ENCODE results near the gene FOXD2.

FOXD2 gene

GRCh38 chr1:47439819-47440598 lies 2.2 kb downstream of the FOXD2 start:
- no peak overlapping the region for H3K27ac ChIP-seq (ENCODE audit: insufficient read depth in 1 of 2, low read depth in 1 of 2, low read length in 2 of 2, poor library complexity in 1 of 2, severe bottlenecking in 2 of 2)
- H3K27me3 ChIP-seq (replicated peaks in 2 of 5; ENCODE audit: control insufficient read depth in 4 of 5, insufficient read depth in 5 of 5, low read length in 4 of 5) = peaks cover 11 to 91% (median 54%) of the 10 kb centered on the region in 5 experiments
- no peaks in the 10 kb centered on the region for H3K36me3 ChIP-seq (ENCODE audit: control insufficient read depth in 4 of 4, insufficient read depth in 4 of 4, low read length in 3 of 4)
- H3K9me3 ChIP-seq (ENCODE audit: control extremely low read depth in 1 of 5, control insufficient read depth in 4 of 5, insufficient read depth in 2 of 5, low read depth in 1 of 5, low read length in 4 of 5) = no peaks in the 10 kb centered on the region
- 61% methylated on average over 14 of the region's 20 CpGs for WGBS (ENCODE audit: insufficient coverage)
- ChIA-PET POLR2A (no interaction called here), CTCF (interaction anchor here (1.3 to 1.7 kb wide), 2 partner anchors 10 to 80 kb away, joined by 4 to 5 read pairs; no protein-coding TSS in a partner anchor)
- no peak for DNase-seq
- no peak overlapping the region for H3K4me3 ChIP-seq (ENCODE audit: control insufficient read depth in 1 of 7, extremely low read depth in 1 of 7, insufficient read depth in 4 of 7, low read depth in 2 of 7, low read length in 6 of 7)
- H3K4me1 ChIP-seq (ENCODE audit: control extremely low read depth in 1 of 4, control insufficient read depth in 4 of 4, insufficient read depth in 4 of 4, low read length in 3 of 4) = peaks cover 0 to 43% (median 28%) of the 10 kb centered on the region in 4 experiments

GRCh38 chr1:47440599-47441081 lies 2.8 kb downstream of the FOXD2 start:
- Histone ChIP-seq H3K4me1 (ENCODE audit: control extremely low read depth in 1 of 4, control insufficient read depth in 4 of 4, insufficient read depth in 4 of 4, low read length in 3 of 4) (peaks cover 0 to 44% (median 30%) of the 10 kb centered on the region in 4 experiments), H3K4me3 (ENCODE audit: control insufficient read depth in 1 of 7, extremely low read depth in 1 of 7, insufficient read depth in 4 of 7, low read depth in 2 of 7, low read length in 6 of 7) (no peak overlapping the region), H3K27me3 (replicated peaks in 2 of 5; ENCODE audit: control insufficient read depth in 4 of 5, insufficient read depth in 5 of 5, low read length in 4 of 5) (peaks cover 9 to 91% (median 56%) of the 10 kb centered on the region in 5 experiments), H3K36me3 (ENCODE audit: control insufficient read depth in 4 of 4, insufficient read depth in 4 of 4, low read length in 3 of 4) (no peaks in the 10 kb centered on the region), H3K9me3 (ENCODE audit: control extremely low read depth in 1 of 5, control insufficient read depth in 4 of 5, insufficient read depth in 2 of 5, low read depth in 1 of 5, low read length in 4 of 5) (no peaks in the 10 kb centered on the region), H3K27ac (ENCODE audit: insufficient read depth in 1 of 2, low read depth in 1 of 2, low read length in 2 of 2, poor library complexity in 1 of 2, severe bottlenecking in 2 of 2) (no peak overlapping the region)
- no peak for DNase-seq
- ChIA-PET POLR2A (interaction anchor here (0.5 kb wide), 1 partner anchor 68 kb away, joined by 4 read pairs; no protein-coding TSS in a partner anchor), CTCF (interaction anchor here (0.7 to 1.7 kb wide), 3 partner anchors 9 to 79 kb away, joined by 3 to 5 read pairs (median 4); no protein-coding TSS in a partner anchor)
- 44% methylated on average over 5 of the region's 5 CpGs for WGBS (ENCODE audit: insufficient coverage)

DNA sequence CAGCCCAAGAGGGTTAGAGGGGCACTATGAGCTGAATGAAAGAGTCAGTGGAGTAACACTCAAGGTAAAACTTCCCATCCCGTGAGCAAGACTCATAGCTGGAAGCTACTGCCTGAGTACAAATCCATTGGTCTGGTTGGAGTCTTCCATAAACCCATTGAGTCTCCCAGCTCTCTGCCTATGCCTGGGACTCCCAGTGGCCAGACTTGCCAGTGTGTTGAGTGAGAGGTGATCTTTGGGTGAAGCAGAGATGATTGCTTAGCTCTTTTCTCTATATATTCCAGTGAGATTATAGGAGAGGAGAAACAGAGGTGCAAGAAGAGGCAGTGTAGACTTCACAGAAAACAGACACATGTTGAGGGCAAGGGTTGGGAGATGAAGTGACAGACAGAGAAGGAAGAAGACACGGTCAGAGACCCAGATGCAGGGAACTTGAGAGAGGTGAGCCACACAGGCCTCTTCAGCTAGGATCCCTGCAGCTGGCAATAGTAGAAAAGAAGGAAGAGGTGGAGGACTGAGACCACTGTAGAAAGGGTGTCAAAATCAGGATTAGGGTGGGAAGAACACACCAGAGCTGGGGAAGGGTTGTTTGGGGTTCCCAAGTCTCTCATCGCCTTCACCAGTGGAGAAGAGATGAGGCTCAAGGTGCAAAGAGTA lies 3.7 kb downstream of the FOXD2 start:
- Histone ChIP-seq H3K4me1 (ENCODE audit: control extremely low read depth in 1 of 4, control insufficient read depth in 4 of 4, insufficient read depth in 4 of 4, low read length in 3 of 4) (peaks cover 0 to 39% (median 25%) of the 10 kb centered on the region in 4 experiments), H3K27me3 (replicated peaks in 2 of 5; ENCODE audit: control insufficient read depth in 4 of 5, insufficient read depth in 5 of 5, low read length in 4 of 5) (peaks cover 2 to 91% (median 58%) of the 10 kb centered on the region in 5 experiments), H3K36me3 (ENCODE audit: control insufficient read depth in 4 of 4, insufficient read depth in 4 of 4, low read length in 3 of 4) (no peaks in the 10 kb centered on the region), H3K27ac (ENCODE audit: insufficient read depth in 1 of 2, low read depth in 1 of 2, low read length in 2 of 2, poor library complexity in 1 of 2, severe bottlenecking in 2 of 2) (no peak overlapping the region), H3K9me3 (ENCODE audit: control extremely low read depth in 1 of 5, control insufficient read depth in 4 of 5, insufficient read depth in 2 of 5, low read depth in 1 of 5, low read length in 4 of 5) (no peaks in the 10 kb centered on the region), H3K4me3 (ENCODE audit: control insufficient read depth in 1 of 7, extremely low read depth in 1 of 7, insufficient read depth in 4 of 7, low read depth in 2 of 7, low read length in 6 of 7) (no peak overlapping the region)
- ChIA-PET POLR2A (no interaction called here), CTCF (interaction anchor here (0.7 to 2.3 kb wide), 5 partner anchors 8 to 78 kb away, joined by 3 to 8 read pairs (median 4); no protein-coding TSS in a partner anchor)
- DNase-seq = no peak
- 96% methylated on average over 3 of the region's 3 CpGs for WGBS (ENCODE audit: insufficient coverage)

DNA sequence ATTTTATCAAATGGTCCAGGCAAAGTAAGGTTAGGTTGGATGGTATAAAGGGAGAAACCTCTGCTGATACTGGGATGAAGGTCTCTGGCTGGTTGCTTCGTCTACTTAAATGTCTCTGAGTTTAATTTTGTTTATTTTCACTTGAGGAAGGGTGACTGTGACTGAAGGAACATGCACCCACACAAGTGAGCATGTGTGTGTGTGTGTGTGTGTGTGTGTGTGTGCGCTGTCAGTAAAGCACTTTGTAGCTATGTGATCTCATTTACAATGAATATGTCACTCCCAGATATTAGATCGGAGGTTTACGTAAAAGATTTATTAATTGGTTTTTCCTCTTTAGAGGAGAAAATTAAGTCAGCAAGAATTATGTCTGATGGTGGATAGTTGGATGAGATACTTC lies 4.4 kb downstream of the FOXD2 start:
- WGBS (ENCODE audit: insufficient coverage) = no CpG with 5 or more reads among the region's 4 CpGs
- ChIA-PET POLR2A (no interaction called here), CTCF (interaction anchor here (0.6 to 2.3 kb wide), 3 partner anchors 10 to 20 kb away, joined by 3 to 8 read pairs (median 3); no protein-coding TSS in a partner anchor)
- peaks cover 0 to 33% (median 18%) of the 10 kb centered on the region in 4 experiments for H3K4me1 ChIP-seq (ENCODE audit: control extremely low read depth in 1 of 4, control insufficient read depth in 4 of 4, insufficient read depth in 4 of 4, low read length in 3 of 4)
- no peaks in the 10 kb centered on the region for H3K36me3 ChIP-seq (ENCODE audit: control insufficient read depth in 4 of 4, insufficient read depth in 4 of 4, low read length in 3 of 4)
- no peak for DNase-seq
- no peak overlapping the region for H3K27ac ChIP-seq (ENCODE audit: insufficient read depth in 1 of 2, low read depth in 1 of 2, low read length in 2 of 2, poor library complexity in 1 of 2, severe bottlenecking in 2 of 2)
- no peaks in the 10 kb centered on the region for H3K9me3 ChIP-seq (ENCODE audit: control extremely low read depth in 1 of 5, control insufficient read depth in 4 of 5, insufficient read depth in 2 of 5, low read depth in 1 of 5, low read length in 4 of 5)
- H3K27me3 ChIP-seq (replicated peaks in 2 of 5; ENCODE audit: control insufficient read depth in 4 of 5, insufficient read depth in 5 of 5, low read length in 4 of 5) = peaks cover 2 to 92% (median 64%) of the 10 kb centered on the region in 5 experiments
- no peak overlapping the region for H3K4me3 ChIP-seq (ENCODE audit: control insufficient read depth in 1 of 7, extremely low read depth in 1 of 7, insufficient read depth in 4 of 7, low read depth in 2 of 7, low read length in 6 of 7)

DNA sequence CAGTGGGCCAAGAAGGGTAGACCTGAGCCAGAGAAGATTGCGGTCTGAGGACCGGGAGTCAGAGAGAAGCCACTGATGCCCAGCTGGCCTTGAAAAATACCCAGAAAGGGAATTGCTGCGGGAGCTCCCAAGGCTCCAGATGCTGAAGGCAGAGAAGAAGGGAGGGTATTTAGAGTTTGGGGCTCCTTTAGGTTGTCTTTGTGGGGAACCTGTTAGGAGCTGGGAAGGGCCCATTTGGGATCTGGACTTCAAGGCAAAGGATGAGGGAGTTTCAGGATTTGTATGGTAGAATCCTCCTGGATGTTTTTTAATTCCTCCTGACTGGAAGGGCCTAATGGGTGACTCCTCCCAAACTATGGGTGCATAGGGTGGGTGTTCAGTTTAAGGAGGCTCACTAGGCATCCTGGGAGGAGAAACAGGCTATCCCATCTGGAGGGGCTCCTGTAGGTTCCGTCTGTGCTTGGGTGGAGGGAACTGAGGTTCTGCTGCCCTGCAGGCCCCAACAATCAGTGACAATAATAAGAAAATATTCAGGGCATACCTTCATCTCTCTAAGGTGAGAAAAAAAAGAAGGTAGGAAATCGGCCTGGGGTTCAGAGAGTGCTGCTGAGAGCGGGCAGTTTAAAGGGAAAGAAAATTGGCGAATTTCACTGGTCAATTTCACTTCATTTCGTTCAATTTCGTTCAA lies 5.1 kb downstream of the FOXD2 start:
- H3K4me1 ChIP-seq (ENCODE audit: control extremely low read depth in 1 of 4, control insufficient read depth in 4 of 4, insufficient read depth in 4 of 4, low read length in 3 of 4) = peaks cover 0 to 29% (median 17%) of the 10 kb centered on the region in 4 experiments
- no peak overlapping the region for H3K4me3 ChIP-seq (ENCODE audit: control insufficient read depth in 1 of 7, extremely low read depth in 1 of 7, insufficient read depth in 4 of 7, low read depth in 2 of 7, low read length in 6 of 7)
- POLR2A ChIA-PET = no interaction called here
- WGBS (ENCODE audit: insufficient coverage) = 12% methylated on average over 5 of the region's 9 CpGs
- no peaks in the 10 kb centered on the region for H3K36me3 ChIP-seq (ENCODE audit: control insufficient read depth in 4 of 4, insufficient read depth in 4 of 4, low read length in 3 of 4)
- no peaks in the 10 kb centered on the region for H3K9me3 ChIP-seq (ENCODE audit: control extremely low read depth in 1 of 5, control insufficient read depth in 4 of 5, insufficient read depth in 2 of 5, low read depth in 1 of 5, low read length in 4 of 5)
- H3K27me3 ChIP-seq (replicated peaks in 2 of 5; ENCODE audit: control insufficient read depth in 4 of 5, insufficient read depth in 5 of 5, low read length in 4 of 5) = peaks cover 4 to 99% (median 66%) of the 10 kb centered on the region in 5 experiments
- H3K27ac ChIP-seq (ENCODE audit: insufficient read depth in 1 of 2, low read depth in 1 of 2, low read length in 2 of 2, poor library complexity in 1 of 2, severe bottlenecking in 2 of 2) = no peak overlapping the region
- DNase-seq = no peak
- CTCF ChIA-PET = interaction anchor here (0.6 to 2.3 kb wide), 2 partner anchors 10 to 20 kb away, joined by 3 to 8 read pairs; no protein-coding TSS in a partner anchor

GRCh38 chr1:47443530-47444296 lies 5.9 kb downstream of the FOXD2 start:
- peaks cover 11 to 100% (median 69%) of the 10 kb centered on the region in 5 experiments for H3K27me3 ChIP-seq (replicated peaks in 2 of 5; ENCODE audit: control insufficient read depth in 4 of 5, insufficient read depth in 5 of 5, low read length in 4 of 5)
- ChIA-PET CTCF (interaction anchor here (0.6 to 2.3 kb wide), 2 partner anchors 9 to 11 kb away, joined by 4 to 8 read pairs; no protein-coding TSS in a partner anchor), POLR2A (no interaction called here)
- DNase-seq = peak in 2 of 3 donors; percentile 41 to 42
- no peaks in the 10 kb centered on the region for H3K9me3 ChIP-seq (ENCODE audit: control extremely low read depth in 1 of 5, control insufficient read depth in 4 of 5, insufficient read depth in 2 of 5, low read depth in 1 of 5, low read length in 4 of 5)
- peaks cover 0 to 24% (median 15%) of the 10 kb centered on the region in 4 experiments for H3K4me1 ChIP-seq (ENCODE audit: control extremely low read depth in 1 of 4, control insufficient read depth in 4 of 4, insufficient read depth in 4 of 4, low read length in 3 of 4)
- H3K4me3 ChIP-seq (ENCODE audit: control insufficient read depth in 1 of 7, extremely low read depth in 1 of 7, insufficient read depth in 4 of 7, low read depth in 2 of 7, low read length in 6 of 7) = no peak overlapping the region
- H3K27ac ChIP-seq (ENCODE audit: insufficient read depth in 1 of 2, low read depth in 1 of 2, low read length in 2 of 2, poor library complexity in 1 of 2, severe bottlenecking in 2 of 2) = no peak overlapping the region
- no peaks in the 10 kb centered on the region for H3K36me3 ChIP-seq (ENCODE audit: control insufficient read depth in 4 of 4, insufficient read depth in 4 of 4, low read length in 3 of 4)
- WGBS (ENCODE audit: insufficient coverage) = 5% methylated on average over 30 of the region's 45 CpGs
